ENCODE data around the gene HHAT.

- TF ChIP-seq POLR2AphosphoS5 (IDR thresholded peaks at IDR 0.05) (no peak), CTCF (IDR thresholded peaks at IDR 0.05) (no peak)
These were observed 259.7 kb downstream of the HHAT start for GRCh38 chr1:210588357-210588756.

Measured in stomach (tissue), 4 donors.